ENCODE data around the gene HEBP1.

Gene HEBP1

DNA sequence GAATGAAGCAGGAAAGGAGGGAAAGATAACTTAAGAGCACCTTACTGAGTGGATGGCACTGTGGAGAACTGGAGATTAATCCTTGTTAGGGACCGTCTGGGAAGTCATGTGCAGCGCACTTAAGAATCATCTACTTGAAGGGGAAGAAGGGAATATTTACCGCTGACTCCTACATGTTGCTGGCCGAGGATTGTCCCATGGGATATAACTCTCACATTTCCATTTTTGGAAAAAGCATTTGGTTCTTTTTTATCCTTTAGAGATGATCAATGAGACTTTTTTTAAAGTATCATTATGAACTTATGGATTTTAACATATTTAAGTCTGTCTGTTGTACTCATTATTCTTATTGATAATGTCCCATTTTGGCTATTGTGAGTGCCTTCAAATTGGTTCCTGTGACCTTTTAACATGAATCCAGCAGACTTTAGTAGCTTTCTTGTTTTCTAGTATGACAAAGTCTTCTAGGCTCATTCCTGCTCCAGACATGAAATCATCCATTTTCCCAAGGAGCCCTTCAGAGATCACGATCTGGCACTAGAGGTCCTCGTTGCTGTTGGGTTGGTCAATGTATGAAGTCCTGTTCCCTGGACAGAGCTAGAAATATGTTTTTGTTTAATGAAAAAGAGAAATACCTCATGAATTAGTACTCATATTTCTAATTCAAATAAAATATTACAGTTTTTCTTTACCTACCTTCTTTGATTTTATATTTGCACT, 23.9 kb upstream of the HEBP1 start:
- no peak for DNase-seq

DNA sequence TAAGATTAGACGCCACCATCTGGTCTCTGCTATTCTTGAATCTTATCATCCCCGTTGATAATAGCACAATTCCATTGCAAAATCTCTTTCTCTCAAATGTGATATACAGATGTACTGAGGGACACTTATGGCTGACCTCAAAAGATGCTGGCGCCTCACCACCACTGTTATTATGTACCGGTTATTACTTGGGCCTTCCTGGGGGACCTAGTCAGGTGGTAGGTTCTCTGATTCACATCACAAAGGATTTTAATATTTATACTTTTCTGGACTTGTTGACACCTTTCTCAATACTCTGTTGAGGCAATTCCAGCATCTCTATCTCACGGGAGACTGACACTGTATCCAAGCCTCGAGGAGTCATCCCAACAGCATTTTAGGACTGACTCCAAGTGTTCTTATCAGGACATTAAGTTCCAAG, 22.8 kb upstream of the HEBP1 start:
- DNase-seq, result no peak

DNA sequence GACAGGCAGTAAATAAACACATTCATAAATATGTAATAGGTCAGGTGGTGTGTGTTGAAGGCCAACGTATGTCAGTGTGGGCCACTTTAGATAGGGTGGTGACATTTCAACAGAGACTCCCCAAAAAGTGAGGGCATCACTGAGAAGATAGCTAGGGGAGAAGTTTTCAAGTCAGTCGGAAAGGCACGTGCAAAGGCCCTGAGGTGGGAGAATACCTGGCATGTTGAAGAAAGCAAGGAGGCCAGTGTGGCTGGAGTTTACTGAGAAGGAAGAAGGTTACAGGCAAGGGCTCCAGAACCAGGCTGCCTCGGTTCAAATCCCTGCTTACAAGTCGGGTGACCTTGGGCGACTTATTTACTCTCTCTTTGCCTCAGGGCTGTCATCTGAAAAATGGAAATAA, 11.0 kb upstream of the HEBP1 start:
- no peak for DNase-seq

DNA sequence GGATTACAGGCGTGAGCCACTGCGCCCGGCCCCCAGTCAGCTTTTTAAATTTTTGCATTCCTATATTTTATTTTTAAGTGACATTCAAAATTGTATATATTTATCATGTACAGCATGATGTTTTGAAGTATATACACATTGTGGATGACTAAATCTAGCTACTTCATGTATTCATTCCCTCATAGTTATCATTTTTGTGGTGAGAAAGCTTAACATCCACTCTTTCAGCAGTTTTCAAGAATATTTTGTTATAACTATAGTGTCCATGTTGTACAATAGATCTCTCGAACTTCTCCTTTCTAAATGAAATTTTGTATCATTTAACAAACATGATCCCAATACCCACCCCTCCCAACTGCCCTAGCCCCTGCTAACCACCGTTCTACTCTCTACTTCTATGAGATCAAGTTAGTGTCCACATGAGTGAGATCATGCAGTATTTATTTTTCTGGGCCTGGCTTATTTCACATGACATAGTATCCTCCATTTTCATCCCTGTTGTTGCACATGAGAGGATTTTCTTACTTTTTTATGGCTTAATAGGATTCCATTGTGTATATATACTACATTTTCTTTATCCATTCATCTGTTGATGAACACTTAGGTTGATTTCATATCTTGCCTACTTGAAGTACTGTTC, 8.8 kb upstream of the HEBP1 start:
- no peak for DNase-seq

DNA sequence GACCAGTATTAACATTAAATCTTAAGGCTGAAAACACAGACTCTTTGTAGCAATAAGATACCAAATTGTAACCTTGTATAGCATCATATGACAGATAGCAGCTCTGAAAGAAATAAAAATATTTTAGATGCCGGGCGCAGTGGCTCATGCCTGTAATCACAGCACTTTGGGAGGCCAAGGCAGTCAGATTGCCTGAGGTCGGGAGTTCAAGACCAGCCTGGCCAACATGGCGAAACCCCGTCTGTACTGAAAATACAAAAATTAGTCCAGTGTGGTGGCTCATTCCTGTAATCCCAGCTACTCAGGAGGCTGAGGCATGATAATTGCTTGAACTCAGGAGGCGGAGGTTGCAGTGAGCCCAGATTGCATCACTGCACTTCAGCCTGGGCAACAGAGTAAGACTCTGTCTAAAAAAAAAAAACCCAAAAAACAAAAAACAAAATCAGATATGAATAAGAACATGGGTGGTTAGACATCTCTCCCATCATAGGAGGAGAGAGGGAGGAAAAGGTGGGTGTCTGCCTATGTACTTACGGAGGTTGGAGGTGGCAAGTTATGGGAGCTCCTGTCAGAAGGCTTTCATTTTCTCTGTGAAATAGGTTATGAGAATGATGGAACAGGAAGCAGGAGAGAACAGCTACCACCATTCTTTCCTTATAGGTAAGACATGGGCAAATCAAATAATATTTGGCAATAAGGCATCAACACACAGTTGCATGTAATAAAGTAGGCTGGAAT, 7.6 kb upstream of the HEBP1 start:
- DNase-seq, result no peak

DNA sequence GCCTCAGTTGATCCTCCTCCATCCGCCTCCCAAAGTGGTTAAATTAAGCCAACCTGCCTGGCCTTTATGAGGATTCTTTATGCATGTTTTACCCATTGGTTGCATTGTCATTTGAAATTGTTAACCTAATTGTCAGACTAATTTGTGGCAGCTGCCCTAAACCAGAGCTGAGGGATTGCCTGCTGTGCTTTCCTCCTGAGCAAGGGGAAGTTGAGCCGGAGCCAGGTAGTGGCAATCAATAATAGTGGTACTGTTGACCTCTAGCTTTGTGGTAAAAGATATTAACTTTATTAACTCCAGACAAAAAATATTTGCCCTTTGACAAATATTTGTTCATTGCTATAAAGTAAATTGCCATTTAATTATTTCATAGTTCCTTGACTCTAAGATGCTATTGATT, 5.6 kb upstream of the HEBP1 start:
- no peak for DNase-seq

DNA sequence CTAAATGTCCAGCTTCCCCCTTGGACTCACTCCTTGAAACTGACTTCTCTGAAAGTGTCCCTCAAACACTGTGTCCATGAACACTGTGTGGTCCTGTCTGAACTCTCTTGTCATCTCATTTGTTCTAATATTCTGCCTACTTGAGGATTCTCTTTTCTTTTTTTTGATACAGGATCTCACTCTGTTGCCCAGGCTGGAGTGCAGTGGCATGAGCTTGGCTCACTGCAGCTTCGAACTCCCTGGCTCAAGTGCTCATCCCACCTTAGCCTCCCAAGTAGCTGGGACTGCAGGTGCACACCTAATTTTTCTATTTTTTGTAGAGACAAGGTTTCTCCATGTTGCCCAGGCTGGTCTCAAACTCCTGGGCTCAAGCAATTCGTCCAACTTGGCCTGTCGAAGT, 4.9 kb upstream of the HEBP1 start:
- no peak for DNase-seq

DNA sequence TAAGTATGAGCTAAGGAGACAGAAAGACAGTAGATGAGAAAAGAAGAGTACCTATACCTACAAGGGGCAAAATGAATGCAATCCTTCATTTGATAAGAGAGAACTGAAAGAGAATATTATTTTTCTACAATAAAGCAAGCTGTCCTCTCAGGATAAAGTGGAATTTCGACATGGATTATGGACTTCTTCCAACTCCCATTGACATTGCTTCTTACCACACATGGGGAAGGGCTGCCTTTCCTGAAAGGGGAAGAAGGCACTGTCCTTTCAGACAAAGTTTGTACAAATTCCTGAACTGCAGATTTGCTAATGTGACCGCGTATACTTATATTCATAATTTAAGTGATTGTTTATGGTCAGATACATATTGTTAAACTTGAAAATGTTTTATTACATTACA, 4.3 kb upstream of the HEBP1 start:
- DNase-seq, result no peak

DNA sequence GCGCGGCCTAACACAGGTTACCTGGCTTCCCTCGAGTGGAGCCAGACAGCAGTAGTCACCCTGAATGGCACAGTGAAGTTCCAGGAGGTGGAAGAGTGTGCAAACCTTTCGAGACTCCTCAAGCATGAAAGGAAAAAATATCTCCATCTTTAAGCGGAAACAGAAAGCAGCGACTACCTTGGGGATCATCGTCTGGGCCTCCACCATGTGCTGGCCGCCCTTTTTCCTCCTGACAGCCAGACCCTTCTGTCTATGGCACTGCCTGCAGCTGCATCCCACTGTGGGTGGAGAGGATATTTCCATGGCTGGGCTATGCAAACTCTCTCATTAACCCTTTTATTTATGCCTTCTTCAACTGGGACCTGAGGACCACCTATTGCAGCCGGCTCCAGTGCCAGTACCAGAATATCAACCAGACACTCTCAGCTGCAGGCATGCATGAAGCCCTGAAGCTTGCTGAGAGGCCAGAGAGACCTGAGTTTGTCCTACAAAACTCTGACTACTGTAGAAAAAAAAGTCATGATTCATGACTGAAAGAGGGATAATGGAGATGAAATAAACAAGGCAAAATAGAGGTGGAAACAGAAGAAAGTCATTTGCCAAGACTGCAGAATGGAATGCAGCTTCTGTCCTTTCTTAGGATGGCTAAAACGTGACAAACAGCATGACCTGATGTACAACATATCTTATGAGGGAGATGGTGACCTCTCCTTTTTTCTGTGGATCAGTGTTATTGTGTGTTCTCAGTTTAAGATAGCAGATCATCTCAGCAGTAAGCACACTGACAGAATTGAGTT, 2.4 kb upstream of the HEBP1 start:
- no peak for DNase-seq

DNA sequence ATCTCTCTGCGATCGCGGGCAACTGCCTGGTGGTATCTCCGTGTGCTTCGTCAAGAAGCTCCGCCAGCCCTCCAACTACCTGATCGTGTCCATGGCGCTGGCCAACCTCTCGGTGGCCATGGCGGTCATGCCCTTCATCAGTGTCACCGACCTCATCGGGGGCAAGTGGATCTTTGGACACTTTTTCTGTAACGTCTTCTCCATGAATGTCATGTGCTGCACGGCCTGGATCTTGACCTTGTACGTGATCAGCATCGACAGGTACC, 1.6 kb upstream of the HEBP1 start:
- DNase-seq, result no peak

DNA sequence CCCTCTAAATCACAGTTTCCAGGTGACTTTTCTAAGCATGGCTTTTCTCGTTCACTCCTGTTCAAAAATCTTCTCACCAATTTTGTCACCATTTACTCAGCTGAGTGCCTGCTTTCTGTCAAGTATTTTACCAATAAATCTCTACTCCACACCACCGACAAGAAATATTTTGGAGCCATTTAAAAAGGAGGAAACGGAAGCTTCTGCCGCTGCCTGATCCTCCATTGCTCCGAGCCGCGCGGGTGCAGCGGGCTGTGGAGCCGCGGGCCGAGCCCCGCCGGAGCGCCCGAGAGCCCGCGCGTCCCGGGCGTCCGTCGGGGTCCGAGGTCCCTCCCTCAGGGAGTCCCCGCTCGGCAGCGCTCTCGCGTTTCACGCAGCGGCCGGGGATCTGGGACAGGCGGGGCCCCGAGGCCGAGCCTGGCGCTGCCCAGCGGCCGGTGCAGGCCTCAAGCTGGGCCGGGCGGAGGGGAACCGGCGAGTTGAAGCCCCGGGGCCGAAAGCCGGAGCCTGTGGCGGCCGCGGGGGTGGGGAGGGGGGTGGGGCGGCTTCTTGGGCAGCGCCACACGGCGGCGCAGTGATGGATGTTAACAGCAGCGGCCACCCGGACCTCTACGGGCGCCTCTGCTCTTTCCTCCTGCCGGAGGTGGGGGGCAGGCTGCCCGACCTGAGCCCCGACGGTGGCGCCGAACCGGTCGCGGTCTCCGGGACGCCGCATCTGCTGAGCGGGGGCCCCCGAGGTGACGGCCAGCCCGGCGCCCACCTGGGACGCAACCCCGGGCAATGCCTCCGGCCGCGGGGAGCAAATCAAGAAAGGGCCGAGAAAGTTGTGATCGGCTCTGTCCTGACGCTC, 1.1 kb upstream of the HEBP1 start:
- peak; percentile 40 to 51 for DNase-seq

DNA sequence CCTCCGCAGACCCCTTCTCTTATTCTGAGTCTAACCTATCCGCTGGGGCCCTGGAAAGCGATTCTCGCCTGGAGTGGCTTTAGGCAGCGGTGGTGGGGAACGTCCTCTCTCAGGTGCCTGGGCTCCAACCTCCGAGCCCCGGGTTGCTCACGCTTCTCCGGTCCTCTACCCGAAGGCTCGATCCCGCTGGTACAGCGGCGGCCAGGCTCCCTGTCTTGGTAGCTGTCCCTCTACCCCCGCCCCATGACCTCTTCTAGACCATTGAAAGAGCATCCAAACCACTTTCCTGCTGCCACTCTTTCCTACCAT, 505 bp upstream of the HEBP1 start:
- no peak for DNase-seq

DNA sequence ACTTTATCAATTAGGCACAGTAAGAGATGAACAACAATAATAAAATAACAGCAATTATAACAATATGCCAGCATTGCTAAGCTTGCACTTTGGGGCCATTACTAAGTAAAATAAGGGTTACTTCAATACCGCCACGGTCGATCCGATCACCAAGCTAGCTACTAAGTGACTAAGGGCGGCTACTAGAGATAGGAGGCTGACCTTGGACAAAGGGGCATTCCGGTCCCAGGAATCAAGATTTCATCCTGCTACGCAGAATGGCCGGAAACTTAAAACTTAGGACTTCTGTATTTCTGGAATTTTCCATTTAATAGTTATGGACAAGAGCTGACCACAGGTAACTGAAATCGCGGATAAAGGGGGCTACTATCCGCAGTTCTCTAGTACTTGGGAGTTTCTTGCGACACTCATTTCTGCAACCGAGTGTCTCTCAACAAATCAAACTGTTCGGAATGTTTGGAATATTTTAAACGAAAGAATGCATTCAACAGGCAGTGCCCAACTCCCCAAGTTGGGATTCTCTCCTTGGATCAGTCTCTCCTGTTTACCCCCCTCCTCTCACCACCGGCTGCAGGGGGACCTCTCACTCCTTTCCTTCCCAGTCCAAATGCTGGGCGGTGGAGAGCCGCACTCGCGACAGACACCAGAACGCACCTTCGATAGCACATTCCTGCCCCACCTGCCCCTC, 650 bp downstream of the HEBP1 start:
- no peak for DNase-seq

DNA sequence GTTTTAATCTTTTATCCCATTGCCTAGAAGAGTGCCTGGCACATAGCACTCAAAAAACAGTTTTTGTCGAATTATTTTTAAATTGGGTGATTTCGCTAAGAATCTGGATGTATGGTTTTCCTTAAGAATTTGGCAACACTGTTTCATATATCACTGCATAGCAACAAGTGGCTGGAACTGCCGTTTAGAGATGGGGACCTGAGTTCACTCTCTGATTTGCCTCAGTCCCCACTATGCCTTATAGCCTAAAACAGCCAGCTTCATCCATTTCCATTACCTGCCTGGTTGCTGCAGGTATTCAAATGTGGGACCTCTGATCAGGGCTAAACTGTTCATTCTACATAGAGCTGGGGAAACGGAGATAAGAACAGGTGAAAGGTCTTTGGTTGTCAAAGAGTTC, 1.8 kb downstream of the HEBP1 start:
- DNase-seq, result no peak

DNA sequence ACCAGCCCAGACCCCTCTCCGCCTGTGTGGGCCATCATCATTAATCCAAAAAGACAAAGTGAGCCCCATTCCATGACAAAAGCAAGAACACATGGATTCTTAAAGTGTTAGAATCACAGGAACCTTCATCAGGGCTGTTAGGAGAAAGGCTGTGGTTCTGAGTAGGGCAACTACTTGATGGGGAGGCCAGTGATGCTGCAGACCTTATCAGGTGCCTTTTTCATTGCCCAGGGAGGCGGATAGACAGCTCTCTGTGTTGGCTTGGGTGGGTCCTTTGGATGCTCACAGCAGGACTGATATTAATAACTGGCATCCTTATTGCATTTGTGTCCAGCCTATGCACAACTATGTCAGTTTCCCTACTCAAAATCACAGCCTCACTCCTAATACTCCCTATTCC, 2.3 kb downstream of the HEBP1 start:
- DNase-seq, result no peak

DNA sequence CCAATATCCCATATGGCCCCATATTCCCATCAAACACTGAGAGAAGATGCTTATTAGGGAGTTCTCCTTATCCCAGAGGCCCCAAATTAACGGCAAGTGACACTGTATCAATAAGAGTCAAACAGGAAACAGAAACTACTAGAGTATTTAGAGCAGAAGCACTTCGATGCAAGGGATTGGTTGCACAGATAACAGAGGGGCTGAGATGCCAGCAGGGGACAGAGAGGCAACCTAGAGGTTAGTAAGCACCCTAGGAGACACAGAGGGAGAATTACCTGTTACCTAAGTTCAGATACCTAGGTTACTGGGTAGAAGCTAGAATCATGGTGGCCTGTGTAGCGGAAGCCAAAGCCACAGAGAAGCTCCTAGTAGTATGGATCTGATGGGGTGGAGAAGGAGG, 2.9 kb downstream of the HEBP1 start:
- no peak for DNase-seq

DNA sequence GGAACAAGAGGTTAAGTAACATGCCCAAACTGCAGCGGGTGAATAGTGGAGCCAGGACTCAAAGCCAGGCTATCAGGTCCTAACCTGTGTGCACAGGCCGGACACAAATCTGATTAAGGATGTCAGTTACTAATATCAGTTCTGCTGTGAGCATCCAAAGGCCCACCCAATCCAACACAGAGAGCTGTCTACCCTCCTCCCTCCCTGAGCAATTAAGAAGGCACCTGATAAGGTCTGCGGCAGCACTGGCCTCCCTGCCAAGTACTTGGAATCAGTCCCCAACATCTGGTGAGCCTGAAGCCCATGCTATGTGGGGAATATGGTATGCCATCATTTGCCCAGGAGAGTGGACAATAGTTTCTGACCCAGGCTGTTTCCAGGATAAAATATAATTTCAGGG, 3.9 kb downstream of the HEBP1 start:
- no peak for DNase-seq

DNA sequence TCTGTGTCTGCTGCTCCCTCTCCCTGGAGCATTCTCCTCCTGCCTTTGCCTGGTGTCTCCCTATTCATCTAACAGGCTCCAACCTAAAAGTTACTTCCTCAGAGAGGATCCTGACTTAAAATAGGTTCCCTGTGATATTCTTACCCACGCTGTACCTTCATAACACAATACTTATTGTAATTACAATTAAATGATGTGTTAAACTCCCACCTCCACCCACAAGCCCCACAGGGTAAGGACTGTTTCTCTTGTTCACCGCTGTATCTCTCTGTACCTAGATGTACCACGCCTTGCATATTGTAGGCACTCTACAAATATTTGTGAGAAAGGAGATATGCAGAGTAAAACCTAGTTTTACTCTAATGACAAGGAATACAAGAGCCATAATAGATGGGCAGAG, 5.0 kb downstream of the HEBP1 start:
- no peak for DNase-seq

DNA sequence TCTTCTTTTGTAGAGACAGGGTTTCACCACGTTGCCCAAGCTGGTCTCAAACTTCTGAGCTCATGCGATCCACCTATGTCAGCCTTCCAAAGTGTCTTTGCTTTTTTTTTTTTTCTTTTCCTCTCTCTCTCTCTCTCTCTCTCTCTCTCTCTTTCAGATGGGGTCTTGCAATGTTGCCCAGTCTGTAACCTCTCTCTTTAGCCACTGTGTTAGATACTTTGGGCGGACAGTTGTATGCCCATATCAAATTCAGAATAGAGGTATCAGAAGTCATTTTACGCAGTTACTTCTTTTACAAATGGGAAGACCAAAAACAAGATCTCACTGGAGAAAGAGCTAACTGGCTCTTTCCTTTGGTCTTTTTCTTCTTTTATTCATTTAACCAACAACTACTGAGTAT, 6.7 kb downstream of the HEBP1 start:
- no peak for DNase-seq

DNA sequence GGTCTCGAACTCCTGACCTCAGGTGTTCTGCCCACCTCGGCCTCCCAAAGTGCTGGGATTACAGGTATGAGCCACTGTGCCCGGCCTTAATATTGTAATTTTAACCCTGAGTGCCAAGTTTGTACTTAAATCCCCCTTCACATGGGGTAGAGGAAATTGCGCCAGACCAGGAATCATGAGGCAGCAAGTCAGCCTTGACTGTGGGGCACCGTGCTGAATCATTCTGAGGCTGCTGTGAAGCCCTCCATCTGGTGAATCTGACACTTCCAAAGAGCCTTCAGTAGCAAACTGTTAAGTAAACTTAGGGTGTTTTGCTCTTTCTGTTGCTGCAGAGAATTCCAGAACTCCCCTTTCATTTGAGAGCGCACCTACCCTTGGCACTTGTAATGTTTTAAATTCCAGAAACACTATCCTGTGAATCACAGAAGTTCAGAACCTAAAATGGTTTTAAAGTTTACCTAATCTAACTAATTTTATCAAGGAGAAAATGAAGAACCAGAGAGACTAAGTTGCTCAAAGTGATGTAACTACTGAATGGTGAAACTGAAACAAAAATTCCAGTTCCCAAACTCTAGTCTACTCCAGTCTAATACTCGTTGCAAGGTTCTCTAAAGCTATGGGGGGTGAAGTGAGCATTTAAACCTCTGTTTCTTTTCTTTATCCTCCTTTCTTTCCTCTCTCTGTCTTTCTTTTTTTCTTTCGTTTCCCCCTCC, 7.5 kb downstream of the HEBP1 start:
- peak in 1 of 2 donors; percentile 25 for DNase-seq

DNA sequence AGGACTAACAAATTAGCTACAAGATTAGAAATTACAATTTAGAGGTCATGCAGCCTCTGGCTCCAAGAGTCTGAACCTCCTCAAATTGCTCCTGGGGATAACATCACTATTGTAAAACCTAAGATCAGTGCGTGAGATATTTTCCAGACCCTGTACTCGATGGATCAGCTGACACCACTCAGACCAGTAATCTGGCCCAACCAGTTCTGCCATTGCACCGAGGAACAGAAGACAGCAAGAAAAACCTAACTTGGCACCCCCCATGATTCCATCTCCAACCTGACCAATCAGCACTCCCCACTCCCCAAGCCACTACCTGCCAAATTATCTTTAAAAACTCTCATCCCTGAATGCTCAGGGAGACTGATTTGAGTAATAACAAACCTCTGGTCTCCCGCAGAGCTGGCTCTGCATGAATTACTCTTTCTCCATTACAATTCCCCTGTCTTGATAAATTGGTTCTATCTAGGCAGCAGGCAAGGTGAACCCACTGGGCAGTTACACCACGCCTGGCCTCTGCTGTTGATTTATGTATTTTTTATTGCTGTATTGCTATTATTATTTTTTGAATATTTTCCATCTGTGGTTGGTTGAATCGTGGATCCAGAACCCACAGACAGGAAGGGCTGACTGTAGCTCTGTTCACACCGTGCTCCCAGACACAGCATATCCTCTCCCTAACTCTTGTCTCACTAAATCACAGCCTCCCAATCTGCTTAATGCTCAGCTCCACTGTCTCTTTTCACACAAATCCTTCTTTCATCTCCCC, 9.2 kb downstream of the HEBP1 start:
- DNase-seq, result no peak
